HT-29 (cell line): ENCODE data around the gene RAB40B. TPM values are rescaled to one million over a fixed set of nuclear protein-coding genes. Genes with fewer than 3 reads are reported as not detected.
A peak's percentile ranks its signal among the peaks of the same experiment; 100 is the strongest.

Source experiments
- DNase-seq: peaks from one replicate; pipeline ENCODE4 v3.0.0-alpha.2; 2015; ENCODE audit warnings: low spot score
- total RNA-seq: library from RNA; depleted of rRNA; stranded (reverse); fragments of >200 nt; shearing (Covaris generic); gene quantifications from 2 replicates; pipeline ENCODE4 v1.2.3, GENCODE V29; 2014

Gene RAB40B
- total RNA-seq, 1 experiment from 2014 or later: 37.9 TPM

GRCh38 chr17:82649501-82650261 lies 48.8 kb downstream of the RAB40B start:
- no peak for DNase-seq

GRCh38 chr17:82648742-82649331 lies 49.7 kb downstream of the RAB40B start:
- DNase-seq: no peak

GRCh38 chr17:82648165-82648668 lies 50.3 kb downstream of the RAB40B start, which contains the start of gene WDR45B:
WDR45B (minus strand) TSS chr17:82648444; CDS start chr17:82648340, 104 bp downstream.
- peak; percentile 93 for DNase-seq

- DNase-seq: peak; percentile 40
Measured at GRCh38 chr17:82647593-82648164, 50.8 kb downstream of the RAB40B start.

- peak; percentile 7 for DNase-seq
Measured at GRCh38 chr17:82645516-82645915, 53.0 kb downstream of the RAB40B start.

- no peak for DNase-seq
Measured at GRCh38 chr17:82644148-82644547, 54.4 kb downstream of the RAB40B start.

- DNase-seq: no peak
Measured at GRCh38 chr17:82642022-82642421, 56.5 kb downstream of the RAB40B start.

GRCh38 chr17:82640036-82640435 lies 58.5 kb downstream of the RAB40B start:
- DNase-seq: no peak

GRCh38 chr17:82639628-82640027 lies 58.9 kb downstream of the RAB40B start:
- DNase-seq: no peak

GRCh38 chr17:82638183-82638773 lies 60.2 kb downstream of the RAB40B start:
- DNase-seq: no peak

- DNase-seq: peak; percentile 85
Measured at GRCh38 chr17:82636626-82637598, 61.6 kb downstream of the RAB40B start.

- no peak for DNase-seq
Measured at GRCh38 chr17:82633343-82633742, 65.2 kb downstream of the RAB40B start.

GRCh38 chr17:82632451-82632850 lies 66.0 kb downstream of the RAB40B start:
- DNase-seq: no peak

- DNase-seq: no peak
Measured at GRCh38 chr17:82631544-82631943, 67.0 kb downstream of the RAB40B start.

GRCh38 chr17:82630212-82630611 lies 68.3 kb downstream of the RAB40B start:
- DNase-seq: no peak

GRCh38 chr17:82629748-82630147 lies 68.8 kb downstream of the RAB40B start:
- no peak for DNase-seq

GRCh38 chr17:82627405-82627804 lies 71.1 kb downstream of the RAB40B start:
- no peak for DNase-seq

- no peak for DNase-seq
Measured at GRCh38 chr17:82623707-82624106, 74.8 kb downstream of the RAB40B start.

- no peak for DNase-seq
Measured at GRCh38 chr17:82619641-82620040, 78.9 kb downstream of the RAB40B start.

- DNase-seq: no peak
Measured at GRCh38 chr17:82619211-82619610, 79.3 kb downstream of the RAB40B start.
